Measurements from ENCODE around the gene FLRT1. TPM values are rescaled to one million over a fixed set of nuclear protein-coding genes. Genes with fewer than 3 reads are reported as not detected.

Gene FLRT1
- total RNA-seq, 1 experiment from 2014 or later, result 0.39 TPM

DNA sequence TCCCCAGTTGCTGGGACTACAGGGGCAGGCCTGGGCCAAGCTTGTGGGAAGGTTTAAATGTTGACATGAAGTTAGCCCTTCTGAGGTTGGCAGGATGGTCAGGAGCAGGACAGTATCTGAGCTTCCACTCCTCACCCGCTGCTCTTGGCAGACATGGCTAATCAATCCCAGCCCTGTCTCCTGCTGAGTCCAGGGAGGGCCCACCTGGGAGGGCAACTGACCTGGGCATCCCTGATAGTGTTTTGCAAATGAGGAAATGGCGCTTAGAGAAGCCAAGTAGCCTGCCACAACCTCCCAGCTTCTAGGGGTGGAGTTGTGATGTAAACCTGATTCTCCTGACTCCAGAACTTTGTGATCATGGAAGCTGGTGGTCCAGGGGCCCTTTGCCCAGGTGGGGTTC lies 16.7 kb downstream of the FLRT1 start:
- no peaks in the 10 kb centered on the region for H3K36me3 Mint-ChIP-seq (ENCODE audit: insufficient read depth, unreplicated experiment)
- Histone ChIP-seq H3K27me3 (replicated peaks; ENCODE audit: control insufficient read depth, insufficient read depth, low read length) (no peaks in the 10 kb centered on the region), H3K9me3 (no peaks in the 10 kb centered on the region), H3K4me3 (ENCODE audit: low read depth, low read length) (no peak overlapping the region), H3K36me3 (ENCODE audit: control insufficient read depth, insufficient read depth, low read length) (no peaks in the 10 kb centered on the region), H3K4me1 (no peaks in the 10 kb centered on the region)
- TF ChIP-seq, protein P1, sequence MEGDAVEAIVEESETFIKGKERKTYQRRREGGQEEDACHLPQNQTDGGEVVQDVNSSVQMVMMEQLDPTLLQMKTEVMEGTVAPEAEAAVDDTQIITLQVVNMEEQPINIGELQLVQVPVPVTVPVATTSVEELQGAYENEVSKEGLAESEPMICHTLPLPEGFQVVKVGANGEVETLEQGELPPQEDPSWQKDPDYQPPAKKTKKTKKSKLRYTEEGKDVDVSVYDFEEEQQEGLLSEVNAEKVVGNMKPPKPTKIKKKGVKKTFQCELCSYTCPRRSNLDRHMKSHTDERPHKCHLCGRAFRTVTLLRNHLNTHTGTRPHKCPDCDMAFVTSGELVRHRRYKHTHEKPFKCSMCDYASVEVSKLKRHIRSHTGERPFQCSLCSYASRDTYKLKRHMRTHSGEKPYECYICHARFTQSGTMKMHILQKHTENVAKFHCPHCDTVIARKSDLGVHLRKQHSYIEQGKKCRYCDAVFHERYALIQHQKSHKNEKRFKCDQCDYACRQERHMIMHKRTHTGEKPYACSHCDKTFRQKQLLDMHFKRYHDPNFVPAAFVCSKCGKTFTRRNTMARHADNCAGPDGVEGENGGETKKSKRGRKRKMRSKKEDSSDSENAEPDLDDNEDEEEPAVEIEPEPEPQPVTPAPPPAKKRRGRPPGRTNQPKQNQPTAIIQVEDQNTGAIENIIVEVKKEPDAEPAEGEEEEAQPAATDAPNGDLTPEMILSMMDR (IDR thresholded peaks at IDR 0.05; ENCODE audit: insufficient read depth in 1 of 2, low read depth in 1 of 2, low read length in 1 of 2, severe bottlenecking in 1 of 2, unreplicated experiment in 1 of 2), result no peak
- DNase-seq, result no peak
- BruUV-seq (replicated peaks), result no TSS peak
- CTCF ChIA-PET, result interaction anchor here (0.6 kb wide), 1 partner anchor 9 kb away, joined by 3 read pairs; no protein-coding TSS in a partner anchor
- intact Hi-C loops (cut with micrococcal nuclease; ENCODE audit: unreplicated experiment), result no loop called here
- POLR2A ChIA-PET, result no interaction called here
- H3K4me1 Mint-ChIP-seq (ENCODE audit: low read depth, unreplicated experiment), result no peaks in the 10 kb centered on the region
- no peak overlapping the region for H3K27ac Mint-ChIP-seq (ENCODE audit: unreplicated experiment)
- no peak overlapping the region for H3K4me3 Mint-ChIP-seq (ENCODE audit: unreplicated experiment)
- no peaks in the 10 kb centered on the region for H3K27me3 Mint-ChIP-seq (ENCODE audit: insufficient read depth, unreplicated experiment)
- H3K9me3 Mint-ChIP-seq (ENCODE audit: unreplicated experiment), result no peaks in the 10 kb centered on the region

DNA sequence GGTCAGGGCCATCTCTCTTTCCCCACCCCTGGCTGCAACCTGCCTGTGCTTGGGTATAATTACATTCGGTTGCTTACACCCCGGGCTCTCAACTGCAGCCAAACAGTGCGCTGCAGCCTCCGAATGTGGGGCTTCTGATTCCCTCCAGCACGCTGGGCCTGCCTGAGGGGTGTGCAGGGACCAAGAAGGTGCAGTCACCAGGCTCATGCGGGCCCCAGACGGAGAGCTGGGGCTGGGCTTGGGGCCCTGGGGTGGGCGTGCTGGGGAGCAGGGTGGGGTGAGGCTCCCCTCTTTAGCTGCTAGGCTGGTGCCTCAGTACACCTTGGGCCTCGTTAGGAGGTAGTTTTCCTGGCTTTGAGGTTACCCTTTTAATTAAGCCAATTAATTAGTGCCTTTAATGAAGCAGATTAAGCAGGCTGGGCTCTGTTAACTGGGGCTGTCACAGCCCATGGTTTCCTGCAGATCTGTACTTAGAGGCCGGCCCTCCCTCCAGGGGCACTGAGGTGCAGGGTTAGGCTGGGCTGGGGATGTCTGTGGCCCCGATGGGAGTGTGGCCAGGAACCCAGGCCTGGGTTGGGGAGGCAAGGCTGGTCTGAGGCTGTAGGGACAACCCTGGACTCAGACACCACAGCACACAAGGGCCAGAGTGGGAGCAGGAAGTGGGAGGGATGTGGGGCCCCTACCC lies 17.3 kb downstream of the FLRT1 start:
- CTCF ChIA-PET, result no interaction called here
- intact Hi-C loops (cut with micrococcal nuclease; ENCODE audit: unreplicated experiment), result no loop called here
- Histone ChIP-seq H3K4me1 (no peaks in the 10 kb centered on the region), H3K36me3 (ENCODE audit: control insufficient read depth, insufficient read depth, low read length) (no peaks in the 10 kb centered on the region), H3K4me3 (ENCODE audit: low read depth, low read length) (no peak overlapping the region), H3K27me3 (replicated peaks; ENCODE audit: control insufficient read depth, insufficient read depth, low read length) (no peaks in the 10 kb centered on the region), H3K9me3 (no peaks in the 10 kb centered on the region)
- H3K4me3 Mint-ChIP-seq (ENCODE audit: unreplicated experiment), result no peak overlapping the region
- DNase-seq, result no peak
- H3K36me3 Mint-ChIP-seq (ENCODE audit: insufficient read depth, unreplicated experiment), result no peaks in the 10 kb centered on the region
- no TSS peak for BruUV-seq (replicated peaks)
- no peaks in the 10 kb centered on the region for H3K9me3 Mint-ChIP-seq (ENCODE audit: unreplicated experiment)
- H3K27me3 Mint-ChIP-seq (ENCODE audit: insufficient read depth, unreplicated experiment), result no peaks in the 10 kb centered on the region
- H3K4me1 Mint-ChIP-seq (ENCODE audit: low read depth, unreplicated experiment), result no peaks in the 10 kb centered on the region
- POLR2A ChIA-PET, result no interaction called here
- H3K27ac Mint-ChIP-seq (ENCODE audit: unreplicated experiment), result no peak overlapping the region
- TF ChIP-seq, protein P1 (IDR thresholded peaks at IDR 0.05; ENCODE audit: insufficient read depth in 1 of 2, low read depth in 1 of 2, low read length in 1 of 2, severe bottlenecking in 1 of 2, unreplicated experiment in 1 of 2), result no peak

DNA sequence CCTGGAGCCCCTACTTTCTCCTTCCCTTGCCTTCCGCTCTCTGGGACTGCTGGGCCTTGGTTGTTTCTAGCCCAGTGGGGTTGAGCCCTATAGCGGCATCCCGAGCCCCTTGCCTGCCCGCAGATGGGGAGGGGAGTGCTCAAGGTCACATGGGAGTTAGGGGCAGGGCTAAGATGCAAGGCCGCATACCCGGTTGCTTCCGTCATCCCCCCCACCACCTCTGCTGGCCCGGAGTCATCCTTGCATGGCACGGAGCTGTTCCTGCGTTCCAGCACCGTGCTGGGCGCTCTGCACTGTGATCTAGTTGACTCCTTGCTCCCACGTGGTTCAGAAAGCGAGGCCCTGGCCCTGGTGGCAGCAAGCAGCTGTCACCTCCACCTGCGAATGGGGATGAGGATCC lies 18.0 kb downstream of the FLRT1 start:
- H3K4me3 Mint-ChIP-seq (ENCODE audit: unreplicated experiment), result no peak overlapping the region
- intact Hi-C loops (cut with micrococcal nuclease; ENCODE audit: unreplicated experiment), result no loop called here
- CTCF ChIA-PET, result no interaction called here
- POLR2A ChIA-PET, result no interaction called here
- H3K27me3 Mint-ChIP-seq (ENCODE audit: insufficient read depth, unreplicated experiment), result no peaks in the 10 kb centered on the region
- Histone ChIP-seq H3K27me3 (replicated peaks; ENCODE audit: control insufficient read depth, insufficient read depth, low read length) (no peaks in the 10 kb centered on the region), H3K4me3 (ENCODE audit: low read depth, low read length) (no peak overlapping the region), H3K36me3 (ENCODE audit: control insufficient read depth, insufficient read depth, low read length) (no peaks in the 10 kb centered on the region), H3K9me3 (no peaks in the 10 kb centered on the region), H3K4me1 (no peaks in the 10 kb centered on the region)
- no peak overlapping the region for H3K27ac Mint-ChIP-seq (ENCODE audit: unreplicated experiment)
- H3K36me3 Mint-ChIP-seq (ENCODE audit: insufficient read depth, unreplicated experiment), result no peaks in the 10 kb centered on the region
- TF ChIP-seq, protein P1 (IDR thresholded peaks at IDR 0.05; ENCODE audit: insufficient read depth in 1 of 2, low read depth in 1 of 2, low read length in 1 of 2, severe bottlenecking in 1 of 2, unreplicated experiment in 1 of 2), result no peak
- H3K9me3 Mint-ChIP-seq (ENCODE audit: unreplicated experiment), result no peaks in the 10 kb centered on the region
- H3K4me1 Mint-ChIP-seq (ENCODE audit: low read depth, unreplicated experiment), result no peaks in the 10 kb centered on the region
- no peak for DNase-seq
- no TSS peak for BruUV-seq (replicated peaks)
